GM10266 (cell line): ENCODE data around the gene PLEK2.

Experiments
- DNase-seq: peaks from one replicate; pipeline ENCODE4 v3.0.0; 2012; ENCODE audit errors: extremely low spot score
- CTCF ChIP-seq: IDR thresholded peaks from 2 replicates; pipeline ENCODE4 v1.5.1; 2012; ENCODE audit warnings: mild to moderate bottlenecking, low read depth; ENCODE audit not compliant: control insufficient read depth, insufficient read depth; ENCODE audit errors: missing control alignments

Gene PLEK2

GRCh38 chr14:67359775-67360469 is 52.0 kb downstream of the PLEK2 start, which contains the start of the genes ATP6V1D and EIF2S1:
ATP6V1D (minus strand) TSS chr14:67359804; CDS start chr14:67359698, 106 bp downstream.
EIF2S1 (plus strand) TSS chr14:67360328; CDS start chr14:67364768, 4,440 bp downstream.
- peak; percentile 98 for TF ChIP-seq CTCF
- DNase-seq, result peak; percentile 94

GRCh38 chr14:67358924-67359774 is 52.8 kb downstream of the PLEK2 start:
- no peak for TF ChIP-seq CTCF
- no peak for DNase-seq

GRCh38 chr14:67357969-67358354 is 54.0 kb downstream of the PLEK2 start:
- TF ChIP-seq CTCF, result no peak
- no peak for DNase-seq

- DNase-seq, result no peak
Measured at GRCh38 chr14:67357186-67357968, 54.6 kb downstream of the PLEK2 start.

GRCh38 chr14:67352055-67352454 is 59.9 kb downstream of the PLEK2 start:
- no peak for DNase-seq
- no peak for TF ChIP-seq CTCF

More at GRCh38 chr14:67357186-67357968, 54.6 kb downstream of the PLEK2 start:
- no peak for TF ChIP-seq CTCF

GRCh38 chr14:67345583-67345982 is 66.4 kb downstream of the PLEK2 start:
- no peak for DNase-seq
- TF ChIP-seq CTCF, result no peak
